ENCODE data around the gene BRIP1.
"Not testable (repeated sequence)": the region's sequence is repeated elsewhere in the genome, so short reads cannot be mapped to it uniquely, and the experiment has no call there.

BRIP1 gene

GRCh38 chr17:61723183-61723582 lies 140.1 kb downstream of the BRIP1 start:
- no peak for DNase-seq

- DNase-seq: no peak
These were observed 140.9 kb downstream of the BRIP1 start for GRCh38 chr17:61722398-61722797.

GRCh38 chr17:61720016-61720795 lies 143.1 kb downstream of the BRIP1 start:
- no peak for DNase-seq

GRCh38 chr17:61719220-61719619 lies 144.1 kb downstream of the BRIP1 start:
- DNase-seq: not testable (repeated sequence)

- no peak for DNase-seq
These were observed 145.3 kb downstream of the BRIP1 start for GRCh38 chr17:61718022-61718421.

- no peak for DNase-seq
These were observed 146.0 kb downstream of the BRIP1 start for GRCh38 chr17:61717352-61717751.

GRCh38 chr17:61716225-61716829 lies 147.0 kb downstream of the BRIP1 start:
- DNase-seq: no peak

GRCh38 chr17:61715348-61715747 lies 148.0 kb downstream of the BRIP1 start:
- DNase-seq: no peak

GRCh38 chr17:61714300-61714699 lies 149.0 kb downstream of the BRIP1 start:
- DNase-seq: no peak

GRCh38 chr17:61713035-61713434 lies 150.3 kb downstream of the BRIP1 start:
- no peak for DNase-seq

- DNase-seq: no peak
These were observed 152.8 kb downstream of the BRIP1 start for GRCh38 chr17:61710546-61710945.

GRCh38 chr17:61709567-61709966 lies 153.8 kb downstream of the BRIP1 start:
- no peak for DNase-seq

- DNase-seq: no peak
These were observed 158.3 kb downstream of the BRIP1 start for GRCh38 chr17:61704935-61705449.

GRCh38 chr17:61702450-61702849 lies 160.9 kb downstream of the BRIP1 start:
- no peak for DNase-seq

GRCh38 chr17:61701978-61702377 lies 161.3 kb downstream of the BRIP1 start:
- no peak for DNase-seq

- DNase-seq: no peak
These were observed 162.0 kb downstream of the BRIP1 start for GRCh38 chr17:61701334-61701733.

- DNase-seq: no peak
These were observed 163.1 kb downstream of the BRIP1 start for GRCh38 chr17:61700252-61700651.

- DNase-seq: no peak
These were observed 163.6 kb downstream of the BRIP1 start for GRCh38 chr17:61699694-61700093.

- DNase-seq: no peak
These were observed 164.3 kb downstream of the BRIP1 start for GRCh38 chr17:61699032-61699431.

GRCh38 chr17:61698244-61698643 lies 165.1 kb downstream of the BRIP1 start:
- DNase-seq: no peak

- no peak for DNase-seq
These were observed 167.5 kb downstream of the BRIP1 start for GRCh38 chr17:61695779-61696337.

- no peak for DNase-seq
These were observed 169.2 kb downstream of the BRIP1 start for GRCh38 chr17:61694095-61694494.

GRCh38 chr17:61689610-61690180 lies 173.6 kb downstream of the BRIP1 start:
- DNase-seq: no peak

- DNase-seq: no peak
These were observed 175.6 kb downstream of the BRIP1 start for GRCh38 chr17:61687769-61688168.

All from SHP77 treated with DMSO at 0.1 percent for 48 hours (cell line).